Memory B cell (primary cell): ENCODE results near the gene MBNL1.
"Not testable (repeated sequence)": the region's sequence is repeated elsewhere in the genome, so short reads cannot be mapped to it uniquely, and the experiment has no call there.

Experiments
- ATAC-seq: fragments of 150-1000 bp; cut with Tn5 transposase; 2 replicates; pipeline ENCODE4 v1.10.0; 2021; ENCODE audit warnings: low read depth, mild to moderate bottlenecking, moderate library complexity
- DNase-seq, 2 donors: peaks; one replicate each; pipeline ENCODE4 v3.0.0; 2022; ENCODE audit warnings: low spot score in 2 of 2
- H3K27ac Mint-ChIP-seq: one replicate; pipeline ENCODE4 v1.8.0; 2022; ENCODE audit warnings: mild to moderate bottlenecking, moderate library complexity, mixed read lengths
- H3K27me3 Mint-ChIP-seq: one replicate; pipeline ENCODE4 v1.8.0; 2022; ENCODE audit warnings: mixed read lengths
- H3K36me3 Mint-ChIP-seq: one replicate; pipeline ENCODE4 v1.8.0; 2022; ENCODE audit warnings: mild to moderate bottlenecking, mixed read lengths
- H3K4me1 Mint-ChIP-seq: one replicate; pipeline ENCODE4 v1.8.0; 2022; ENCODE audit warnings: mixed read lengths
- H3K4me3 Mint-ChIP-seq: one replicate; pipeline ENCODE4 v1.8.0; 2022; ENCODE audit warnings: mild to moderate bottlenecking, moderate library complexity, mixed read lengths
- H3K9me3 Mint-ChIP-seq: one replicate; pipeline ENCODE4 v1.8.0; 2022; ENCODE audit warnings: mixed read lengths

The MBNL1 gene

GRCh38 chr3:152436707-152437590 lies 168.2 kb downstream of the MBNL1 start:
- ATAC-seq = no peak
- peaks cover 9% of the 10 kb centered on the region for H3K9me3 Mint-ChIP-seq
- H3K27me3 Mint-ChIP-seq = no peaks in the 10 kb centered on the region
- H3K4me1 Mint-ChIP-seq = peaks cover 30% of the 10 kb centered on the region
- peaks cover 41% of the 10 kb centered on the region for H3K36me3 Mint-ChIP-seq
- peak overlapping the region; percentile 65 for H3K27ac Mint-ChIP-seq
- no peak overlapping the region for H3K4me3 Mint-ChIP-seq
- no peak for DNase-seq

GRCh38 chr3:152438181-152438580 lies 169.5 kb downstream of the MBNL1 start:
- peaks cover 7% of the 10 kb centered on the region for H3K9me3 Mint-ChIP-seq
- H3K4me1 Mint-ChIP-seq = peaks cover 36% of the 10 kb centered on the region
- H3K27ac Mint-ChIP-seq = peak overlapping the region; percentile 50
- H3K27me3 Mint-ChIP-seq = no peaks in the 10 kb centered on the region
- H3K4me3 Mint-ChIP-seq = no peak overlapping the region
- H3K36me3 Mint-ChIP-seq = peaks cover 31% of the 10 kb centered on the region
- ATAC-seq (no peak), DNase-seq (no peak)

DNA sequence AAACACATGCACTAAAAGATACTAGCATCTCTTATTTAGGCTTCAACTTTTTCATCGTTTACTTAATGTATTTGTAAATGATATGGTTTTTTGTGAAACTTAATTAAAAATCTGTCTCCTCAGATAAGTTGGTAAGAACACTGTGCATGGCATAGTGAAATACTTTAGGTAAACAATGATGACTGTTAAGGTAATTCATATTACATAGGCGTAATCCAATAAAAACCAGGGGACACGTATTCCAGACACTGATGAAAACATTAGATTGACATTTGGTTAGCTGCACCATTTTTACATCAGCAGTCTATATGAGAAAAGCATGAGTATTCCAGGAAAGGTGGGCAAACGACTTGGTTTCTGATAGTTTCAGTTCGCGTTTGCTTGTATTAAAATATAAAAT lies 170.0 kb downstream of the MBNL1 start:
- no peaks in the 10 kb centered on the region for H3K27me3 Mint-ChIP-seq
- no peak overlapping the region for H3K4me3 Mint-ChIP-seq
- DNase-seq (no peak), ATAC-seq (no peak)
- peaks cover 39% of the 10 kb centered on the region for H3K4me1 Mint-ChIP-seq
- peak overlapping the region; percentile 50 for H3K27ac Mint-ChIP-seq
- peaks cover 29% of the 10 kb centered on the region for H3K36me3 Mint-ChIP-seq
- peaks cover 7% of the 10 kb centered on the region for H3K9me3 Mint-ChIP-seq

- DNase-seq, H3K4me3 Mint-ChIP-seq, H3K27me3 Mint-ChIP-seq, ATAC-seq, H3K9me3 Mint-ChIP-seq: not testable (repeated sequence)
- peaks cover 43% of the 10 kb centered on the region for H3K4me1 Mint-ChIP-seq
- H3K27ac Mint-ChIP-seq = peak overlapping the region; percentile 50
- H3K36me3 Mint-ChIP-seq = peaks cover 16% of the 10 kb centered on the region
Observed at GRCh38 chr3:152440243-152440642, 171.5 kb downstream of the MBNL1 start.

DNA sequence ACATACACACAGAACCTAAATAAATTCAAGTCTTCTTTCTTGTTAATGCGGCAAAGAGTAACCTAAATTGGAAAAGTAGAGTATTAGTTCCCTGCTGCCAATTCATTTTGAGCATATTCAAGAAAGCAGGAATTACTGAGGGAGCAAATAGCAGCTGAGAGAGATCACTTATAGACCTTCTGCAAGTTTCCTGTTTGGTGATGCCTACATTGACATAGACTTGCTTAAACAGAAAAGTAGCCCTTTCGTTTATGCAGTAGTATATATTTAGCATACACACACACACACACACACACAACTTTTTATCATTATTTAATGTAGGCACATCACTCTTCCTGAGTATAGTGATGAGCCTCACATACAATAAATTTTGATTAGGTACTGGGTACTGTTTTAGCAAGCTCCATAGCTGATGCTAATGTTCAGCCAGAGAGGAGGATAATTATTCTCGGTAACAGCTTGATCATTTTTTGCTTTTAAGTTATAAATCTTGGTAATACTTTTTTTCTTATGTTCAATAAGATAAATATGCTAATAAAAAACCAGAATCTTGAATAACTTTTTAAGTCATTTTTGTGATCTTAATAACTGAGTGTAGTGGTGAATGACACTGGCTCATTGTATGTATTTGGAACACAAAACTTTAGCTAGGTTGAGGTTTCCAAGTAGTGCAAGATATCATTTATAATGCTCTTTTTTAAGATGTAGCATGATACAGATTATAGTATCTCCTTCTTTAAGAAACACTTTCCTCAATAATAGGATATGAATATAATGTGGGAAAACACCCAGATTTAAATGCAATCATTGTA lies 174.7 kb downstream of the MBNL1 start:
- H3K9me3 Mint-ChIP-seq = no peaks in the 10 kb centered on the region
- peaks cover 25% of the 10 kb centered on the region for H3K36me3 Mint-ChIP-seq
- no peaks in the 10 kb centered on the region for H3K27me3 Mint-ChIP-seq
- H3K4me3 Mint-ChIP-seq = no peak overlapping the region
- peak overlapping the region; percentile 26 for H3K27ac Mint-ChIP-seq
- peaks cover 45% of the 10 kb centered on the region for H3K4me1 Mint-ChIP-seq
- peak; percentile 31 for ATAC-seq
- DNase-seq = no peak

DNA sequence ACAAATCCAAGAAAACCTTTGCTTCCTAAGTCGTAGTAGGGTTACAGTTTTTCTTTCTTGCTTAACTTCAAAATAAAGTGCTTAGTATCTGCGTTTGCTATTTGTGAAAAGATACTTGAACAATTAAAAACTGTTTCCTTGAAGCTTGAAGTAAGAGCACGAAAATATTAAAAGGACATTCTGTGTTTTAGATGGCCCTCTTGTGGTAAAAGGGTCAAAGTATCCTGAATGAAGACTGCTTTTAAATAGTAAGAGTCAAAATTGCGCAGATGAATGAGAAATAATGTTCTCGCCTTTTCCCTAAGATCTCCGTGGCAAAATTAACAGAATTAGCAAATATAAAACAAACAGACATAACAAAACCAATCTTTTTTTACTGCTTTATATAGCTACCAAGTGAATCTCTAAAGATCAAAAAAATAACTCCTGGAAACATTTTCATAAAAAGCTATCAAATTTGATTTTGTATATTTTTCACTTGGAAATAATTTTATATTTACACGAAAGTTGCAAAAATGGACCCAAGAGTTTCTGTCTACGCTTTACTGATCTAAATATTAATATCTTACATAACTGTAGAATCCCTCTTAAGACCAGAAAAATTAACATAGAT lies 175.4 kb downstream of the MBNL1 start:
- H3K27ac Mint-ChIP-seq = peak overlapping the region; percentile 22
- H3K9me3 Mint-ChIP-seq = no peaks in the 10 kb centered on the region
- H3K4me3 Mint-ChIP-seq = no peak overlapping the region
- H3K4me1 Mint-ChIP-seq = peaks cover 41% of the 10 kb centered on the region
- DNase-seq (peak in 1 of 2 donors; percentile 31), ATAC-seq (peak; percentile 62)
- H3K27me3 Mint-ChIP-seq = no peaks in the 10 kb centered on the region
- peaks cover 22% of the 10 kb centered on the region for H3K36me3 Mint-ChIP-seq

GRCh38 chr3:152445212-152445611 lies 176.5 kb downstream of the MBNL1 start:
- no peak for DNase-seq
- Mint-ChIP-seq H3K4me3 (no peak overlapping the region), H3K4me1 (peaks cover 35% of the 10 kb centered on the region), H3K9me3 (no peaks in the 10 kb centered on the region), H3K36me3 (peaks cover 15% of the 10 kb centered on the region), H3K27ac (peak overlapping the region; percentile 22), H3K27me3 (no peaks in the 10 kb centered on the region)
- no peak for ATAC-seq

GRCh38 chr3:152446495-152446894 lies 177.8 kb downstream of the MBNL1 start:
- Mint-ChIP-seq H3K27ac (peak overlapping the region; percentile 71), H3K36me3 (peaks cover 20% of the 10 kb centered on the region), H3K4me3 (no peak overlapping the region), H3K4me1 (peaks cover 38% of the 10 kb centered on the region), H3K9me3 (no peaks in the 10 kb centered on the region), H3K27me3 (no peaks in the 10 kb centered on the region)
- DNase-seq (no peak), ATAC-seq (no peak)

DNA sequence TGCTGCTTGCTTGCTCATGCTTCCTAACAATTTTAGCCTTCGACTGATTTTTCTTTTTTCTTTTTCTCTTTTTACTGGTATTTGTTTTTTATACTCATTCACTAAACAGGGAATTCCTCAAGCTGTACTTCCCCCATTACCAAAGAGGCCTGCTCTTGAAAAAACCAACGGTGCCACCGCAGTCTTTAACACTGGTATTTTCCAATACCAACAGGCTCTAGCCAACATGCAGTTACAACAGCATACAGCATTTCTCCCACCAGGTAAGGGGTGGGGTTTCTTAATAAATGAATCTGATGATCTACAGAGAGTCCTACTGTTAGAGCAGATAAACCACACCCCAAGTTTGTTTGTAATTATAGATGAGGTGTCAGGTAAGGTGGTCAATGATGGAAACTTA lies 178.8 kb downstream of the MBNL1 start:
- Mint-ChIP-seq H3K36me3 (peaks cover 24% of the 10 kb centered on the region), H3K9me3 (no peaks in the 10 kb centered on the region), H3K4me1 (peaks cover 40% of the 10 kb centered on the region), H3K27ac (peak overlapping the region; percentile 83), H3K27me3 (no peaks in the 10 kb centered on the region), H3K4me3 (no peak overlapping the region)
- DNase-seq (no peak), ATAC-seq (peak; percentile 57)

DNA sequence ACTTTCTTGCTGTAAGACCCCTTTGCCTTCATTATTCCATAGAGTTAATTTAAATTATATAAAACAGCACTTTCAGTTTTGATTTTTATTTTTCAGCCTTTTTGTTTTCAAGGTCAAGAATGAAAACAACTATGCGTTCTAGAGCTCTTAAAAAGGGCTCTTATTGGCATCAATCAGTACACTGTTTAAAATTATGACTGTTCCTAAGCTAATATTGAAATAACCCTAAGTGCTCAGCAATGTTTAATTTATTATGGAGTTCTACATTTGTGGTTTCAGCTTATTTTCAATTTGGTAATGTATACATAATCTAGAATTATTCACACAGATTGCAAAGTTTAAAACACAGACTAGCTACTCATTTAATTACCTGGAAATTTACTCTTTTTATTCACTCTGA lies 179.4 kb downstream of the MBNL1 start:
- H3K9me3 Mint-ChIP-seq = no peaks in the 10 kb centered on the region
- peaks cover 27% of the 10 kb centered on the region for H3K36me3 Mint-ChIP-seq
- no peak overlapping the region for H3K4me3 Mint-ChIP-seq
- ATAC-seq (no peak), DNase-seq (no peak)
- peaks cover 39% of the 10 kb centered on the region for H3K4me1 Mint-ChIP-seq
- H3K27ac Mint-ChIP-seq = peak overlapping the region; percentile 83
- H3K27me3 Mint-ChIP-seq = no peaks in the 10 kb centered on the region

GRCh38 chr3:152452318-152452717 lies 183.6 kb downstream of the MBNL1 start:
- DNase-seq = no peak
- no peak overlapping the region for H3K4me3 Mint-ChIP-seq
- H3K27me3 Mint-ChIP-seq = no peaks in the 10 kb centered on the region
- H3K27ac Mint-ChIP-seq = peak overlapping the region; percentile 28
- no peaks in the 10 kb centered on the region for H3K9me3 Mint-ChIP-seq
- no peak for ATAC-seq
- peaks cover 15% of the 10 kb centered on the region for H3K4me1 Mint-ChIP-seq
- peaks cover 29% of the 10 kb centered on the region for H3K36me3 Mint-ChIP-seq

DNA sequence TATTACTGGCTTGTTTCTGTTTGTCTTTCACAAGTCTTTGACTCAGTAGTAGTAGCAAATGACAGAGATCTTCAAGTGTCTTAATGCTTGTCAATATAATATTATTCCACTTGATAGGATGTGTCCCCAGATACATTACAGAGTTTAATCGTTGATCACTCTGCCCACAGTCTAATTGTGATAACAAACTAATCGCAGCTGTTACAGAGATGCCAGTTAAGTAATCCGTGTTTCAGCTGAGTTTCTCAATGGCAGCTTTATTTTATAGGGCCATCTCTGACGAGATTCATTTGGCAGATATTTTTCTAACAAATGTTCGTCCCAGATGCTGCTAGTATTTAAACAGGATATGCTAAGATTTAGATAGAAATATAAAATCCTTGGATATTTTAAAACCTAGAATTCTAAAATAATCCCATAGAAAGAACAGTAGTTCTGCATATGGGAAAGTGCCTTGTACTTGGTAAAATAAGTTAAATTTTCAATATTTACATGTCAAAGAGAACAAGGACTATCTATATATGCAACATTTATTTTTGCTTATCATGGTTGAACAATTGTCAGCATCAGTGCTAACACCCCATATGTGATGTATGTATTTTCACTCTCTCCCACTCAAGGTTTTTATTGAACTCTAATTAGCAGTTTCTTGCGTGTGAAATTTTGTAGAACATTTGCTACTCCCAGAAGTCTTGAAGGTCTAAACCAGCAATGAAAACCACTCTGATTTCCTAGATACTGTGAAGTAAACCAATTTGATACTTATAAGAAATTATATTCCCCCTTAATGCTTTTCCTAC lies 185.5 kb downstream of the MBNL1 start:
- H3K9me3 Mint-ChIP-seq = no peaks in the 10 kb centered on the region
- ATAC-seq (no peak), DNase-seq (no peak)
- peak overlapping the region; percentile 67 for H3K27ac Mint-ChIP-seq
- no peak overlapping the region for H3K4me3 Mint-ChIP-seq
- peaks cover 11% of the 10 kb centered on the region for H3K4me1 Mint-ChIP-seq
- H3K27me3 Mint-ChIP-seq = no peaks in the 10 kb centered on the region
- H3K36me3 Mint-ChIP-seq = peaks cover 26% of the 10 kb centered on the region

DNA sequence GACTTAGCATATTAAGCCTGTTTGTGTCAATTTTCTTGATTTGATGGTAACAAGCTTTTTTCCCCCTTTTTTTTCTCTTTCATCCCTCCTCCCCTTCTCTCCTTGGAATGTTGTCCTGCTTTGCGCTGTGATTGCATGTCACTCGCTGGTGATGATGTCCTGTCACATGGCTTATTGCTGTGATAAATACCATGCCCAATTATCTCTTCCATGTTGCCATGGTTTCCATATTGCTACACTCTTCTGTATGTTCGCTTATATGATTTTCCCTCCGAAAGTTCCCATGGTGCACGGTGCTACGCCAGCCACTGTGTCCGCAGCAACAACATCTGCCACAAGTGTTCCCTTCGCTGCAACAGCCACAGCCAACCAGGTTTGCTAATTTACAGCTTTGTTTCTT lies 187.3 kb downstream of the MBNL1 start:
- H3K4me1 Mint-ChIP-seq = peaks cover 12% of the 10 kb centered on the region
- no peak for ATAC-seq
- no peak for DNase-seq
- H3K27ac Mint-ChIP-seq = peak overlapping the region; percentile 12
- H3K27me3 Mint-ChIP-seq = no peaks in the 10 kb centered on the region
- no peak overlapping the region for H3K4me3 Mint-ChIP-seq
- H3K9me3 Mint-ChIP-seq = no peaks in the 10 kb centered on the region
- peaks cover 24% of the 10 kb centered on the region for H3K36me3 Mint-ChIP-seq
